LNCaP clone FGC (cell line): ENCODE data around the gene LPCAT3.

Experiments used
- DNase-seq: peaks from one replicate; pipeline ENCODE4 v3.0.0-alpha.2; 2011; ENCODE audit warnings: low read depth
- H3K4me3 ChIP-seq: 2 replicates; pipeline ENCODE4 v1.5.1; 2011; ENCODE audit warnings: mild to moderate bottlenecking, low read depth, low read length, control low read depth
- CTCF ChIP-seq: IDR thresholded peaks from 2 replicates; pipeline ENCODE4 v1.5.1; 2012; ENCODE audit warnings: mild to moderate bottlenecking; ENCODE audit not compliant: control insufficient read depth, insufficient read depth; ENCODE audit errors: extremely low read depth

Gene LPCAT3

GRCh38 chr12:6964605-6965025 lies 53.7 kb downstream of the LPCAT3 start:
- TF ChIP-seq CTCF, result no peak
- no peak for DNase-seq
- H3K4me3 ChIP-seq, result peak overlapping the region; percentile 84

- TF ChIP-seq CTCF, result no peak
- peak overlapping the region; percentile 84 for H3K4me3 ChIP-seq
- DNase-seq, result no peak
Observed at GRCh38 chr12:6963791-6964413, 54.4 kb downstream of the LPCAT3 start.

- DNase-seq, result peak; percentile 89
- no peak for TF ChIP-seq CTCF
- H3K4me3 ChIP-seq, result peak overlapping the region; percentile 84
Observed at GRCh38 chr12:6963016-6963731, 55.1 kb downstream of the LPCAT3 start.

DNA sequence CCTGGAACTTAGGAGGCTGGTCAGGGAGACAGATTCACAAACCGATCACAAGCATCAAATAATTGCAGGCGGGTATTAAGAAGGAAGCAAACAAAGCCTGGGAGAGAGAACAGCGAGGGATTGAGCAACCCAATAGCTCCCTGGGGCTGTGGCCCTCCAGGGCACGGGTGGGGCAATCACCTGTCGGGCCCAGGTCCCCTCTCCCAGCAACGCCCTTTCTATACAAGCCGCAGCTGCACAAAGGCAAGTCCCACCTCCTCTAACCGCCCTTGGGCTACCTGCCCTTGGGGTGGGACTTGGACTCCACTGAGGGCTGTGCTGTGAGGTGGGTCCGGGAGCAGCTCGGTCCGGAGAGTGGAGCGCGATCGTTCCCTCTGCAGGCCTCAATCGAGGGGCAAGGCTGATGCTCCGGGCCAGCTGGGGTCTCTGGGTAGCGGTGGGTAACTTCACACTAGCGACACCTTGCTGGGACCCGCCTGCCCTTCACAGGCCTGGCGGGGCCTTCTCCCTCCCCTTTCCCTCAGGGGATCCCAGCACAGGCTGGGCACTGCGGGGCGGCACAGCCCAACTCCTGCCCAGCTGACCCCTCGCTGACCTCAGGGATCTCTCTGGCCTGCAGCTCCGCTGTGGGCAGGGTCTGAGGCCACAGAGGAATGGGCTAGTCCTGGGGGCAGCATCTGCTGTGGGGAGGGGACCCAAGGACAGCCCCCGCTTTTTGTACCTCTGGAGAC lies 55.8 kb downstream of the LPCAT3 start:
- DNase-seq, result peak; percentile 79
- TF ChIP-seq CTCF, result no peak

GRCh38 chr12:6961695-6962284 lies 56.5 kb downstream of the LPCAT3 start:
- peak overlapping the region; percentile 84 for H3K4me3 ChIP-seq
- DNase-seq, result peak; percentile 64
- peak; percentile 44 for TF ChIP-seq CTCF

More for the DNA sequence above, 55.8 kb downstream of the LPCAT3 start:
- H3K4me3 ChIP-seq, result peak overlapping the region; percentile 84

DNA sequence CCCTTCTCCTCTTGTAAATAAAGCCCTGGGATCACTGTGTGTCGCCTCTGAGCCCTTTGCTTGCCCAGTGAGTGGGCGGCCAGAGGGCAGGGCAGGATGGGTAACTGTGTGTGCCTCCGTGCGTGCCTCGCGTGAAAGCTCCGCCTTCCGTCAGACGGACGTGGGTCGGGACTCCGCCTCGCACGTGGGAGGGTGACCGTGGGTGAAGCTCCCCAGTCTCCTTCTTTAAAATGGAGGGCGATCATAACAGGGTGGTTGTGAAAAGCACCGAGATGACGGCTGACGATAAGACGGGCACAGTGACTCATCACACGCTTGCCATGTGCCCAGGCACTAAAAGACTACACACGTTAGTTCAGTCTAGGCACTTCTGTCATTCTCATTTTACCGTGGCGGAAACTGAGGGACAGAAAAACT lies 57.0 kb downstream of the LPCAT3 start:
- DNase-seq, result no peak

More for the DNA sequence above, 57.0 kb downstream of the LPCAT3 start:
- peak; percentile 14; the same call in 1 of the 2 replicates for TF ChIP-seq CTCF
- H3K4me3 ChIP-seq, result peak overlapping the region; percentile 84
